GM18507 (cell line): ENCODE results near the gene ACVRL1.

Source experiments
- DNase-seq: peaks from one replicate; pipeline ENCODE4 v3.0.0; 2011; ENCODE audit warnings: low read depth; ENCODE audit not compliant: insufficient read length; ENCODE audit errors: extremely low spot score
- FAIRE-seq: peaks from 2 replicates; lab custom pipeline; 2011; peaks lifted over from hg19 to GRCh38; lab: Jason Lieb, UNC

Gene ACVRL1

DNA sequence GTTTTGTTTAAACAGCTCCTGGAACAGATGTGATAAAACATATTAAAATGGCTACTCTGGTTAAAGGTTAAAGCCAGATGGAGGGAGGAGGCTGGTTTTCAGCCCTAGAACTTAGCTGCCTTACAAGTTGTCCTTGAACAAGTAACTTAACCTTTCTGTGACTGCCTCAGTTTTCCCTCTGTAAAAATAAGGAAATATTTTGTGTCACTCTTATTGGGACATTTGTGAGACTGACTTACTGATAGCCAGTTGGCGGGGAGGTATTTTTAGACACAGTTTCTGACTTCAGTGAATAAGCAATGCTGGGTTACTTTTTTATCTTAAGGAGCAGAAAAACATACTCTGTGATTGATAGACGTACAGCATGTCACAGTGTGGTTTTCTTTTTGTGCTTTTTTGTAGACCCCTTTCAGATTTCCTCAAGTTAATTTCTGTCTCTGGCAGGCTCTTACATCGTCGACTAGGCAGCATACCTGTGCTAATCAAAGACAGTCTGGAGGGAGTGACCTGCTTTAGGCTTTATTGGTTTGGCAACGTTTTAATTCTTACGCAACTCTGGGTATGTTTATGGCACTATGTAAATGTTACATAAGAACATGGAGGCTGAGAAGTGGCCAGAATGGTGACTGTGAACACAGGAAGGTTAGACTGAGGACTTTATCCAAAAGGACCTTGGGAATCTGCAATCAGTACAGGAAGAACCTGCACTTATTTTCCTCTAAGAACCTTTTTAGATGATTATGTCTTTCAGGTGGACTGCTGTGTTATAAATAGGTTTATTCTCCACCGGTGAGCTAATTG is 47.5 kb downstream of the ACVRL1 start:
- DNase-seq (no peak), FAIRE-seq (no peak)

GRCh38 chr12:51955702-51956101 is 48.4 kb downstream of the ACVRL1 start:
- no peak for FAIRE-seq
- DNase-seq, result no peak

- FAIRE-seq (no peak), DNase-seq (no peak)
These were observed 51.2 kb downstream of the ACVRL1 start for GRCh38 chr12:51958542-51958941.

DNA sequence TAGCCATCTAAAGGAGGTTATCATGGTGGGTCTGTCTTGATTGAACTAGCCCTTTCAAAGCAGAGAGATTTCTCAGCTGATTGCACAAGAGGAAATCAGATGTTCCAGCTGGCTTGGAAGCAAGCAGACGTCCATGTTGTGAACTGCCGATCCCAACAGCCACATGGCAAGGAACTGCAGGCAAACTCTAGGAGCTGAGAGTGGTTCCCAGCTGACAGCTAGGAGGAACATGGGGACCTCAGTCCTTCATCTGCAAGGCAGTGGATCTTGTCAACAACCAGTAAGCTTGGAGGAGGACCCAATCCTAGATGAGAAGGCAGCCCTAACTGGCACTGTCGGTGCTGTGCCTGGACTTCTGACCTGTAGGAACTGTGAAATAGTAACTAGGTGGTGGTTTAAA is 51.9 kb downstream of the ACVRL1 start:
- DNase-seq, result no peak
- FAIRE-seq, result no peak

- DNase-seq, result no peak
- FAIRE-seq, result no peak
These were observed 52.6 kb downstream of the ACVRL1 start for GRCh38 chr12:51959921-51960320.

DNA sequence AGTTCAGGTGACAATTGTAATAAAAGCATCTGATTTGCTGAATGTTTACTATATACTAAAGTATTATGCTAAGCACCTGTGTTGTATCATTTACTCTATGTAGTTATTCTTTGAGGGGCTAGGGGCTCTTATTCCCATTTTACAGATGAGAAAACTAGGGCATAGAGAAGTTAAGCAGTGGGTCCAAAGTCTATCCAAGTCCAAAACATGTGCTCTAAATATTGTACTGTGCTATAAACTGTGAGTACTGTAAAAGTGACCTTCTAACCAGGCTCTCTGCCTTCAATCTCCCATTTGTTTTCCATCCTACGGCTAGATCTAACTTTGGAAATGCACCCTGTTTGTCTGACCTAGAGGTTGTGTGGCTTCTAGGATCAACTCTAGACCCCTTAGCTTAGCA is 53.2 kb downstream of the ACVRL1 start:
- FAIRE-seq (no peak), DNase-seq (no peak)

- DNase-seq (no peak), FAIRE-seq (no peak)
These were observed 53.6 kb downstream of the ACVRL1 start for GRCh38 chr12:51960890-51961289.

DNA sequence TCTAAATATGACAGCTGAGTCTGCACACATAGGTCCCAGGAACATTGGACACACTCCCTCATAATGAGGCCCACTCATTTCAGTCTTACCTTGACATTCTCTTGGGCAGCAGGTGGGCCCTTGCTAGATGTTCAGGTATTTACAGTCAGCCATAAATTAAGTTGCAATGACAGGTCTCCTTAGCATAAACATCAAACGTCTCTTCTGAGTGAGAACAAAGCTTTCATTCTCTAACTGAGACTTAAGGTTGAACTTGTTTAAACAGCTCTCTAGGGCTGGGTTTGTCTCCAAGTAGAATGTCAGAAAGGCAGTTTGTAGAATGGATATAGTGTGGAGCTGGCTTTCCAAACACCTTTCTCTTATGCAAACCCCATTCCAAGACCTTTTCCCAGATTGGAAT is 54.5 kb downstream of the ACVRL1 start:
- FAIRE-seq (no peak), DNase-seq (no peak)

DNA sequence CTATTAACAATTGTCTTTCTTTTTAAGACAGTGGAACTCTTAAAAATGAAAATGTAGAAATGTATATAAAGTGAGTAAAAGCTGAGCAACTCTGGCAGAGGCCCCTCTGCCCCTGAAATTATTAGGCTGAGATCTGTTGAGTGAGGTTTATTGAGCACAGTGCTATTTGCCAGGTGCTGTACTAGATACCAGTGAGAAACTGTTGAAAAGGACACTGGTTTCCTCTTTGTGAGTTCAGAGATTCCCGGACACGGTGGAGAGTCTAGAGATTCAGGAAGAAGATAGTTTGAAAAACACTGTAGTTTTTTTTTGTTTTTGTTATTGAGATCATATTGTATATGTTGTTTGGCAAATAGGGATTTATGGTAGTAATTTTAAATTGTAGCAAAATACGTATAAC is 55.4 kb downstream of the ACVRL1 start:
- DNase-seq, result no peak

GRCh38 chr12:51963477-51963876 is 56.2 kb downstream of the ACVRL1 start:
- DNase-seq, result no peak
- FAIRE-seq, result no peak

More for the DNA sequence above, 55.4 kb downstream of the ACVRL1 start:
- no peak for FAIRE-seq

DNA sequence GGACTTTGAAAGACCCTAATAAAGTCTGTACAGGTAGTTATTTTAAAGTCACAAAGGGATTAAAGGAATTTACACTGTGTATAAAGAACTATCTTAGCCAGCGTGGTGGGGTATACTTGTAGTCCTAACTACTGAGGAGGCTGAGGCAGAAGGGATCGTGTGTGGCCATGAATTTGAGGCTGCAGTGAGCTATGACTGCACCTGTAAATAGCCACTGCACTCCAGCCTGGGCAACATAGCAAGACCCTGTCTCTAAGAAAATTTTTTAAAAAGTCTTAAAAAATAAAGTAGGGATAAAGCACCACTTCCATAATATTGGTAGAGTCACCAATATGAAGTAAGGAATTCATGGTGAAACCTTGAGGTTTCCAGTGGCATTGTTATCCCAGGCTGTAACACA is 62.3 kb downstream of the ACVRL1 start:
- FAIRE-seq, result no peak
- no peak for DNase-seq

DNA sequence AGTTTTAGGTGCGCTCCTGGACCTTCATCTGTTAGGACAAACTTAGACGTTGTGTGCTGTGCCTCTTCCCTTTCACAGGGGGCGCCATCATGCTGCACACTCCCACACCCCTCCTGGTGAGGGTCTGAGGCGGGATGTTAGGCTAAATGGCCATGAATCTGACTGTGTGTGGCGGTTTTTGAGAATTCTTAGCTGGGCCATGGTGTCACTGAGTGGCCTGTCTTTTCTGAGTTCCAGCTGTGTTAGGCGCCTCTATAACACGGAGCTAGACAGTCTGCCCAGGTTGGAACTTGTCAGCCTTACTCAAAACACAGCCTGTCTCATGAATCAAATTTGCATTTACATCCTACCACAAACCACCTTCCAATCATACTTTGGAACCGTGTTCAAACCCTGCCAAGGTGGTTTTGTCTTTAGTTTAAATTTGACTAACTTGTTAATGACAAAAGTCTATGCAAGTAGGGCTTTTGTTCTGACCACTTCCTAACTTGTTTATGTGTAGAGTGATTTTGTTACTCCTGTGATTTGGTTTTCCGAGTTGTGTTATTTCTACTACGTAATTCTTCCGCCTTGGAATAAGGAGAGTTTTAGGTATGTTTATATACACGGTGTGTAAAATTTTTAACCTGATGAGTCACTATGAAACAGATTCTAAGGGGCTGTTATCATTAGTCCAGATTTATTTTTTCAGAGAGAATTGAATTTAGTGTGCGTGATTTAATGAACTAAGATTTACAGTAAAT is 63.8 kb downstream of the ACVRL1 start:
- DNase-seq, result peak; percentile 56
- peak; percentile 91 for FAIRE-seq

- DNase-seq (no peak), FAIRE-seq (peak; percentile 82)
These were observed 64.5 kb downstream of the ACVRL1 start for GRCh38 chr12:51971679-51972421.

DNA sequence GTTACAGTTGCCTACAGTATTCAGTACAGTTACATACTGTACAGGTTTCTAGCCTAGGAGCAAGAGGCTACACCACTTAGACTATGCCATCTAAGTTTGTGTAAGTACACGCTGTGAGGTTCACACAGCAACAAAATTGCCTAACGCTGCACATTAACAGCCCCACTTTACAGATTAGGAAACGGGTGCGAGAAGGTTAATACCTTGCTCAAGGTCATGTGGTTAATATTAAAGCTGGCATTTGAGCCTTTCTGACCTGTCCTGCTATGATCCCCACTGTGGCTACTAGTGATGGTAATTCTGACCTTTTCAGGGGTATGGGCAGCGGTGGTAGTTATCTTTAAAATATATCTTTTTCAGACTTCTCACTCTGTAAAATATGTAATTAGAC is 65.1 kb downstream of the ACVRL1 start:
- FAIRE-seq (no peak), DNase-seq (no peak)

GRCh38 chr12:51972849-51973273 is 65.6 kb downstream of the ACVRL1 start:
- FAIRE-seq, result no peak
- no peak for DNase-seq
